Prostate gland (tissue), 2 donors: ENCODE data around the gene OSTC. TPM values are rescaled to one million over a fixed set of nuclear protein-coding genes. Genes with fewer than 3 reads are reported as not detected.

Experiments used
- DNase-seq: peaks from one replicate; pipeline ENCODE4 v3.0.0-alpha.2; 2019; ENCODE audit warnings: low spot score
- H3K27ac ChIP-seq, 2 donors: fragments of 200-600 bp; sonication (generic); 2 replicates each; pipeline ENCODE4 v1.5.1; 2017 to 2019
- H3K27me3 ChIP-seq: fragments of 200-600 bp; sonication (generic); replicated peaks from 2 replicates; pipeline ENCODE4 v1.5.1; 2019; ENCODE audit not compliant: insufficient read depth
- H3K36me3 ChIP-seq, 2 donors: fragments of 200-600 bp; sonication (generic); 1 replicate in 1 of 2; 2 replicates in 1 of 2; pipeline versions ENCODE4 v1.5.1 to v1.8.1; 2017 to 2019
- H3K4me1 ChIP-seq: fragments of 200-600 bp; sonication (generic); replicated peaks from 2 replicates; pipeline ENCODE4 v1.5.1; 2019
- H3K4me3 ChIP-seq, 2 donors: fragments of 200-600 bp; sonication (generic); 2 replicates each; pipeline ENCODE4 v1.5.1; 2017 to 2019
- H3K9me3 ChIP-seq: fragments of 200-600 bp; sonication (generic); 2 replicates; pipeline ENCODE4 v1.5.1; 2017
- CTCF ChIP-seq, 4 experiments: fragments of 200-600 bp in 2 of 4; fragments of 450-650 bp in 2 of 4; sonication (generic) in 2 of 4; IDR thresholded peaks; 1 replicate in 3 of 4; 2 replicates in 1 of 4; pipeline ENCODE4 v1.5.1; 2016 to 2019; ENCODE audit warnings: antibody characterized with exemption in 4 of 4, mild to moderate bottlenecking in 2 of 4, moderate library complexity in 2 of 4
- POLR2A ChIP-seq: fragments of 450-650 bp; IDR thresholded peaks from one replicate; pipeline ENCODE4 v1.6.1; 2016; ENCODE audit warnings: antibody characterized with exemption, mild to moderate bottlenecking
- POLR2AphosphoS5 ChIP-seq: sonication (generic); formaldehyde crosslinking; IDR thresholded peaks from one replicate; pipeline ENCODE4 v1.6.1; 2017; ENCODE audit warnings: antibody characterized with exemption
- WGBS: methylation state at CpG from one replicate; pipeline ENCODE4 v1.1.5; 2018; 5-methylcytosine and 5-hydroxymethylcytosine counted together
- intact Hi-C: fragments of 100-400 bp; cut with DNase I; formaldehyde crosslinking; loops from one replicate; pipeline ENCODE4 v1.14.2; 2022
- total RNA-seq, 2 donors: library from RNA; depleted of rRNA; stranded (reverse); fragments of >200 nt; gene quantifications; one replicate each; pipeline ENCODE4 v1.1.0, GENCODE V29; 2016

OSTC gene
- total RNA-seq, 2 donors from 2014 or later, result 48.7 to 85.9 TPM

DNA sequence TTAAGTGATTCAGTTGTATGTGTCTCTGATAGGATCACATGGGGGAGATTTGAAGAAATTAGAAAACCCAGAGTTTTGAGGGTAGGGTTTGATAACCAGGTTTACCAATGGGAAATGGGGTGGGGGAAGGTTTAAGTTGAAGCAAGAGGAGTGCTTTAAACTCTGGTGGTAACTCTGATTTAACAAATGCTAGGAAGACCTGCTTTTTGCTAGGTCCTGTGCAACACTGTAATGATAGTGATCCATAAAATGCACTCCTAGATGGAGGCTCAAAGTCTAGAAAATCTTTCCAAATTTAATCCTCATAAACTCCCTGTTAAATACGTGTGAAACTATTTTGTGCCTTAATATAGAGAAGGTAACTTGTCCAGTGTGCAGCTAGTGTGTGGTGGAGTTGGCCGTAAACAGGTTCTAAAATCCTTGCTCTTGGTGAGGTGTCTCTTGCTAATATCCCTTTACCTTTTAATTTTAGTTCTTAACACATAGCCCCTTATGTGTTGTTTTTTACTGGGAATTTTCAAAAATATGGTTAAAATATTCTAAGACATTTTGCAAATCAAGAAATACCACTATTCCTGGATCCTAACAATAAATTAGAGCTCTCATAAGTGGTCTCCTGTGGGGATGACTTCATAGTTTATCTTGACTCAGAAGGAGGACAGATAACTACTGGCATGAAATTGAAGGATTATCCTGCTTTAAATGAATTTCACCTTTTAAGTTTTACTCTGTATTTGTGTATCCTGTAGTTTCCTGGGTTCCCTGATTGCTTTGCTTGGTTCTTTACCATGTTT is 25.9 kb upstream of the OSTC start:
- Histone ChIP-seq H3K4me1 (no peaks in the 10 kb centered on the region), H3K27ac (no peak overlapping the region), H3K36me3 (peaks cover 0 to 14% of the 10 kb centered on the region in 2 donors), H3K27me3 (no peaks in the 10 kb centered on the region), H3K9me3 (no peaks in the 10 kb centered on the region), H3K4me3 (no peak overlapping the region)
- DNase-seq, result no peak
- 71% methylated on average over 2 of the region's 2 CpGs for WGBS
- intact Hi-C loops, result no loop called here
- TF ChIP-seq CTCF (IDR thresholded peaks at IDR 0.05), result no peak
- no peak for TF ChIP-seq POLR2AphosphoS5

GRCh38 chr4:108626056-108626455 is 24.3 kb upstream of the OSTC start:
- peaks cover 7 to 17% of the 10 kb centered on the region in 2 donors for H3K36me3 ChIP-seq
- 94% methylated on average over 1 of the region's 1 CpG for WGBS
- H3K9me3 ChIP-seq, result no peaks in the 10 kb centered on the region
- H3K27ac ChIP-seq, result no peak overlapping the region
- TF ChIP-seq POLR2A, result no peak
- TF ChIP-seq POLR2AphosphoS5, result no peak
- TF ChIP-seq CTCF (IDR thresholded peaks at IDR 0.05), result no peak
- no peak overlapping the region for H3K4me3 ChIP-seq
- intact Hi-C loops, result no loop called here
- DNase-seq, result no peak
- no peaks in the 10 kb centered on the region for H3K27me3 ChIP-seq
- no peaks in the 10 kb centered on the region for H3K4me1 ChIP-seq

- TF ChIP-seq POLR2AphosphoS5, result no peak
- TF ChIP-seq CTCF (IDR thresholded peaks at IDR 0.05), result no peak
- TF ChIP-seq POLR2A, result no peak
- H3K4me1 ChIP-seq, result no peaks in the 10 kb centered on the region
- intact Hi-C loops, result no loop called here
- H3K4me3 ChIP-seq, result no peak overlapping the region
- no peak for DNase-seq
- no peaks in the 10 kb centered on the region for H3K27me3 ChIP-seq
- no peak overlapping the region for H3K27ac ChIP-seq
- H3K36me3 ChIP-seq, result peaks cover 7 to 12% of the 10 kb centered on the region in 2 donors
- H3K9me3 ChIP-seq, result no peaks in the 10 kb centered on the region
These were observed 22.0 kb upstream of the OSTC start for GRCh38 chr4:108628411-108628810.

- DNase-seq, result no peak
- Histone ChIP-seq H3K9me3 (no peaks in the 10 kb centered on the region), H3K36me3 (peaks cover 4 to 5% of the 10 kb centered on the region in 2 donors), H3K4me3 (no peak overlapping the region), H3K27me3 (no peaks in the 10 kb centered on the region), H3K4me1 (no peaks in the 10 kb centered on the region), H3K27ac (no peak overlapping the region)
- 85% methylated on average over 7 of the region's 8 CpGs for WGBS
- intact Hi-C loops, result no loop called here
- no peak for TF ChIP-seq POLR2A
- TF ChIP-seq POLR2AphosphoS5, result no peak
- TF ChIP-seq CTCF (IDR thresholded peaks at IDR 0.05), result no peak
These were observed 15.2 kb upstream of the OSTC start for GRCh38 chr4:108635070-108635655.

DNA sequence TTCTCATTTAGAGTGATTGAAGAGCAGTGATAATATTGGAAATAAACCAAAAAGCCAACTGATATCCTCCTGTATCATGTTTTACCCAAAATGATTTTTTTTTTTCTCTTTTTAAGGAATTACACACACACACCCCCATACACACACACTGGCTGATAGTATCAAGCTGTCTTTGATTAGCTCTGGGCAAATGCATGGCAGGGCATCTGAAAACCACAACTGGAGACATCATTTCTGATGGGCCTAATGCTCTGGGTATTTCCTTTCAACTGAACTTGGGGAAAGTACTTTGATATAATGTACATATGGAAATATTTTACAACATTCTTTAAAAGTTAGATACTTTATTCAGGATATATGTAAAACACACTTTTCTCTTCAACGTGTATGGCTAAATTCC is 14.2 kb upstream of the OSTC start:
- TF ChIP-seq CTCF (IDR thresholded peaks at IDR 0.05) (no peak), POLR2AphosphoS5 (no peak), POLR2A (no peak)
- no peaks in the 10 kb centered on the region for H3K36me3 ChIP-seq
- no peaks in the 10 kb centered on the region for H3K4me1 ChIP-seq
- intact Hi-C loops, result no loop called here
- no peak overlapping the region for H3K4me3 ChIP-seq
- H3K27ac ChIP-seq, result no peak overlapping the region
- DNase-seq, result no peak
- 89% methylated on average over 1 of the region's 1 CpG for WGBS
- H3K9me3 ChIP-seq, result no peaks in the 10 kb centered on the region
- no peaks in the 10 kb centered on the region for H3K27me3 ChIP-seq
